ENCODE results near the gene SAMD4A.

SAMD4A gene

GRCh38 chr14:54570631-54571415 lies 3.9 kb downstream of the SAMD4A start:
- no peaks in the 10 kb centered on the region for H3K36me3 ChIP-seq (ENCODE audit: insufficient read depth, low read length)
- H3K4me1 ChIP-seq (ENCODE audit: insufficient read depth, low read length) = peaks cover 17% of the 10 kb centered on the region
- no peaks in the 10 kb centered on the region for H3K9me3 ChIP-seq (ENCODE audit: control insufficient read depth, insufficient read depth, low read length)
- H3K9ac ChIP-seq (ENCODE audit: low read depth, low read length) = no peak overlapping the region

DNA sequence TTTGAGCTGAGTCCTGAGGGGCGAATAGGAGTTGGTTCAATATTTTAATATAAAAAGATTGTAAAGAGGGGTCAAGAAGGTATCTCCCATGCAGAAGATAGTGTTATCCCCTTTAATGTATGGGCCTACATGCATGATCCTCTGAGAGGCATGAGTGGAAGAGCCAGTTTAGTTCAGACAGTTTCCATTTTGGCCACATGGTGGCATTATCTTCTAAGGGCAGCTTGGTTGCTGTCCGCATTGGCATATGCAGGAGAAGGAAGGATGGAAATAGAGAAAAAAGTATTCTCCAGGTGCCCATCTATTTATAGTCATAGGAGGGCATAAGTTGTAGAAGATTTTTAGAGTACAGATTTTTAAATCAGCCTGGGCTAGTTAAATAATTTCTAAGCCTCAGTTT lies 5.4 kb downstream of the SAMD4A start:
- Histone ChIP-seq H3K9me3 (ENCODE audit: control insufficient read depth, insufficient read depth, low read length) (no peaks in the 10 kb centered on the region), H3K4me1 (ENCODE audit: insufficient read depth, low read length) (peaks cover 17% of the 10 kb centered on the region), H3K9ac (ENCODE audit: low read depth, low read length) (no peak overlapping the region), H3K36me3 (ENCODE audit: insufficient read depth, low read length) (no peaks in the 10 kb centered on the region)

DNA sequence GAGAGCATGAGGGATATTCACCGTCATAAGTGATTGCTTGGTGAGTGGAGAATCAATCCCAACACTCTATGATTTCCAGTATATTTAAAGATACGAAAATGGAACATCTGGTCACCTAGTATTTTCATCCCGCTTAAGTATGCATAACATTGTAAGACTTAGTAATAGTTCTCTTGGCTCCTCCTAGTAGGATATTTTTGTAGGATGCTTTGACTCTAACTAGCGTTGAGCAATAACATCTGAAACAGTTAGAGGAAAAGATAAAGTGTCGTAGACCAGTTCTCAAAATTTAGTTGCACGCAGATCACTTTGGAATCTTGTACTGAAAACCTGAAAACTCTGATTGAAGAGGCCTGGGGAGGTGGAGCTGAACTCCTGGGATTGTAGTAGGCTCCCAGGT lies 7.6 kb downstream of the SAMD4A start:
- Histone ChIP-seq H3K36me3 (ENCODE audit: insufficient read depth, low read length) (no peaks in the 10 kb centered on the region), H3K4me1 (ENCODE audit: insufficient read depth, low read length) (peaks cover 11% of the 10 kb centered on the region), H3K9ac (ENCODE audit: low read depth, low read length) (no peak overlapping the region), H3K9me3 (ENCODE audit: control insufficient read depth, insufficient read depth, low read length) (no peaks in the 10 kb centered on the region)

- H3K4me1 ChIP-seq (ENCODE audit: insufficient read depth, low read length) = 0 out of 2 replicates have a peak, but pooled peaks cover 5% of the 10 kb centered on the region
- no peak overlapping the region for H3K9ac ChIP-seq (ENCODE audit: low read depth, low read length)
- H3K36me3 ChIP-seq (ENCODE audit: insufficient read depth, low read length) = no peaks in the 10 kb centered on the region
- no peaks in the 10 kb centered on the region for H3K9me3 ChIP-seq (ENCODE audit: control insufficient read depth, insufficient read depth, low read length)
Observed at GRCh38 chr14:54577494-54577893, 10.6 kb downstream of the SAMD4A start.

DNA sequence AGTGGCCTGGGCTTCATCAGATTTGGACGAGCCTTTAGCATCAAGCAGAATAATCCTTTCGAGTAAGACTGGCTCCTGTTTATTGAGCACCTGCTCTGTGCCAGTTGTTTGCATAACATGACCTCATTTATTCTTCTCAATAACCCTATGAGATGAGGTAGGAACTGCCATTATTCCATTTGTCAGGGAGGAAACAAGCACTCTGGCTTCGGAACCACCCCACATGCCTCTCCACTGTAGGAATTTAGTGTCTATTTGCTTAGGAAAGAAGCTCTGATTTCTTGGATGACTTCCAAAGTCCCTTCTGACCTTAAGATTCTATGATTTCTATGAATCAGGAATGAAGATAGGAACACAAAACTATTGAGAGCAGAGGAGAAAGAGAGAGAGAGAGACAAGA lies 11.0 kb downstream of the SAMD4A start:
- Histone ChIP-seq H3K4me1 (ENCODE audit: insufficient read depth, low read length) (0 out of 2 replicates have a peak, but pooled peaks cover 5% of the 10 kb centered on the region), H3K9ac (ENCODE audit: low read depth, low read length) (no peak overlapping the region), H3K36me3 (ENCODE audit: insufficient read depth, low read length) (no peaks in the 10 kb centered on the region), H3K9me3 (ENCODE audit: control insufficient read depth, insufficient read depth, low read length) (no peaks in the 10 kb centered on the region)

GRCh38 chr14:54579621-54580020 lies 12.7 kb downstream of the SAMD4A start:
- Histone ChIP-seq H3K9ac (ENCODE audit: low read depth, low read length) (no peak overlapping the region), H3K4me1 (ENCODE audit: insufficient read depth, low read length) (no peaks in the 10 kb centered on the region), H3K9me3 (ENCODE audit: control insufficient read depth, insufficient read depth, low read length) (no peaks in the 10 kb centered on the region), H3K36me3 (ENCODE audit: insufficient read depth, low read length) (no peaks in the 10 kb centered on the region)

- no peaks in the 10 kb centered on the region for H3K36me3 ChIP-seq (ENCODE audit: insufficient read depth, low read length)
- no peak overlapping the region for H3K9ac ChIP-seq (ENCODE audit: low read depth, low read length)
- no peaks in the 10 kb centered on the region for H3K9me3 ChIP-seq (ENCODE audit: control insufficient read depth, insufficient read depth, low read length)
- no peaks in the 10 kb centered on the region for H3K4me1 ChIP-seq (ENCODE audit: insufficient read depth, low read length)
Observed at GRCh38 chr14:54580933-54581332, 14.0 kb downstream of the SAMD4A start.

- no peaks in the 10 kb centered on the region for H3K36me3 ChIP-seq (ENCODE audit: insufficient read depth, low read length)
Observed at GRCh38 chr14:54582334-54582733, 15.4 kb downstream of the SAMD4A start.

GRCh38 chr14:54584097-54584496 lies 17.2 kb downstream of the SAMD4A start:
- no peaks in the 10 kb centered on the region for H3K9me3 ChIP-seq (ENCODE audit: control insufficient read depth, insufficient read depth, low read length)
- no peaks in the 10 kb centered on the region for H3K36me3 ChIP-seq (ENCODE audit: insufficient read depth, low read length)
- no peaks in the 10 kb centered on the region for H3K4me1 ChIP-seq (ENCODE audit: insufficient read depth, low read length)
- no peak overlapping the region for H3K9ac ChIP-seq (ENCODE audit: low read depth, low read length)

More at GRCh38 chr14:54582334-54582733, 15.4 kb downstream of the SAMD4A start:
- no peaks in the 10 kb centered on the region for H3K9me3 ChIP-seq (ENCODE audit: control insufficient read depth, insufficient read depth, low read length)
- no peaks in the 10 kb centered on the region for H3K4me1 ChIP-seq (ENCODE audit: insufficient read depth, low read length)
- no peak overlapping the region for H3K9ac ChIP-seq (ENCODE audit: low read depth, low read length)

DNA sequence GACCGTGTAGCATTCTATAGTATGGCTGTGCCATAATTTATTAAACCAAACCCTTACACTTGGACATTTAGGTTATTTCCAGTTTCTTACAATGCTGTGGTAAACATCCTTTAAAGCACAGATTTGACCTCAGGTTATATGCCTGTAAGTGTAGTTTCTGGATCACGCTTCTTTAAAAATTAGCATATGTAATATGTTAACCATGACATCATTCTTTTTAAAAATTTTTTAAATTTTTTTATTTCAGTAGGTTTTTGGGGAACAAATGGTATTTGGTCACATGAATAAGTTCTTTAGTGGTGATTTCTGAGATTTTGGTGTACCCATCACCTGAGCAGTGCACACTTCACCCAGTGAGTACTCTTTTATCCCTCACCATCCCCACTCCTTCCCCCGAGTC lies 18.3 kb downstream of the SAMD4A start:
- H3K9ac ChIP-seq (ENCODE audit: low read depth, low read length) = no peak overlapping the region
- H3K4me1 ChIP-seq (ENCODE audit: insufficient read depth, low read length) = no peaks in the 10 kb centered on the region
- H3K9me3 ChIP-seq (ENCODE audit: control insufficient read depth, insufficient read depth, low read length) = no peaks in the 10 kb centered on the region
- no peaks in the 10 kb centered on the region for H3K36me3 ChIP-seq (ENCODE audit: insufficient read depth, low read length)

DNA sequence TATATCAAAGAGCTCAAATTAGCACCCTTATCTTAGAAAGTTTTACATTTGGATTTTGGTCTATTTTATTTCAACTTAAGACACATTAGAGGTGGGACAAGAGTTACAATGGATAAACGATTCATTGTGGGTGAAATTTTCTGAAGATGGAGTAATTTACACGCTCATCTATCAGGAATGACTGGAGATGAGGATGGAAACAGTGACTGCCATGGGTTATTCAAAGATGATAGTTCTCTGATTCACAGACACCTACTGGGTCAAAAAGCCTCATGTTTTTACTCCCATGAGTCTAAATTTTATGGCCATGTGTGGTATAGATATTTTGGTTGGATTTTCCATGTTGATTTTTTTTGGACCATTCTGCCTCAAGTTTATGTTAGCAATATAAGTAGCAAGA lies 22.1 kb downstream of the SAMD4A start:
- Histone ChIP-seq H3K36me3 (ENCODE audit: insufficient read depth, low read length) (no peaks in the 10 kb centered on the region), H3K4me1 (ENCODE audit: insufficient read depth, low read length) (peaks cover 8% of the 10 kb centered on the region), H3K9ac (ENCODE audit: low read depth, low read length) (no peak overlapping the region), H3K9me3 (ENCODE audit: control insufficient read depth, insufficient read depth, low read length) (no peaks in the 10 kb centered on the region)

GRCh38 chr14:54589843-54590242 lies 22.9 kb downstream of the SAMD4A start:
- Histone ChIP-seq H3K9me3 (ENCODE audit: control insufficient read depth, insufficient read depth, low read length) (no peaks in the 10 kb centered on the region), H3K4me1 (ENCODE audit: insufficient read depth, low read length) (peaks cover 8% of the 10 kb centered on the region), H3K9ac (ENCODE audit: low read depth, low read length) (no peak overlapping the region), H3K36me3 (ENCODE audit: insufficient read depth, low read length) (no peaks in the 10 kb centered on the region)

DNA sequence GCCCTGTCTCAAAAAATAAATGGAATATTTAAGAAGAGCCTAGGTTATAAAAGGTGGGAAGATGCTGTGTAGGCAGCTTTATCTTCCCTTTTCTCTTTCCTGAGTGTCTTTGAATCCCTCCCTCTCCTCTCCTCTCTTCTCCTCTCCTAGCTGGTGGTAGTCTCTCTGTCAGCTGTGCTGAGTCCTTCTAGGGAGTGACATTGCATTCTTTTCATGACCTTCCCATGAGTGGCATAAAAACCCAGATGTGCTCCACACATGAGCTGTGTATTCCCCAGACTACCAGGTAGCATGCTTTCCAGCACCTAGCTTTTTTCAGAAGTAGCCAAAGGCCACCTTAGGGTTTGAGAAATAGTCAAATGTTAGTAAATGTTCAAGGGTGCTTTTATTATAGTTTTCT lies 23.6 kb downstream of the SAMD4A start:
- H3K9ac ChIP-seq (ENCODE audit: low read depth, low read length) = no peak overlapping the region
- H3K9me3 ChIP-seq (ENCODE audit: control insufficient read depth, insufficient read depth, low read length) = no peaks in the 10 kb centered on the region
- H3K4me1 ChIP-seq (ENCODE audit: insufficient read depth, low read length) = peaks cover 8% of the 10 kb centered on the region
- no peaks in the 10 kb centered on the region for H3K36me3 ChIP-seq (ENCODE audit: insufficient read depth, low read length)

DNA sequence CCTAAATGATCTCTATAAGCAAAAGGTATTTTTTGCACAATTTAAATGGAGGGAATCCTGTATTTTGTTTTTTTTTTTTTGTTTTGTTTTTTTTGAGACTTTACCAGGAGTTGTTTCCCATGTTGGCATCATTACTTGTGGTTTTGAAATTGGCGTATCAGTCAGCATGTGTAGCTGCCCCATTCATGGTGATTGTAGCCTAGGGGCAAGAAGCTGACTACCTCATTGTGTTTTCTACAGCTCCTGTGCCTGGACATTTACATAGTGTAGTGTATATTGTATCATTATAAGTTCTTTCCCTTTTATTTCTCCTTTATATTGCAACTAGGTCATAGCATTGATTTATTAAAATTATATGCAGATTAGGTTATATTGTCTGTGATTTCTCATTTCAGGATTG lies 24.5 kb downstream of the SAMD4A start:
- Histone ChIP-seq H3K36me3 (ENCODE audit: insufficient read depth, low read length) (no peaks in the 10 kb centered on the region), H3K4me1 (ENCODE audit: insufficient read depth, low read length) (peaks cover 8% of the 10 kb centered on the region), H3K9me3 (ENCODE audit: control insufficient read depth, insufficient read depth, low read length) (no peaks in the 10 kb centered on the region), H3K9ac (ENCODE audit: low read depth, low read length) (no peak overlapping the region)

DNA sequence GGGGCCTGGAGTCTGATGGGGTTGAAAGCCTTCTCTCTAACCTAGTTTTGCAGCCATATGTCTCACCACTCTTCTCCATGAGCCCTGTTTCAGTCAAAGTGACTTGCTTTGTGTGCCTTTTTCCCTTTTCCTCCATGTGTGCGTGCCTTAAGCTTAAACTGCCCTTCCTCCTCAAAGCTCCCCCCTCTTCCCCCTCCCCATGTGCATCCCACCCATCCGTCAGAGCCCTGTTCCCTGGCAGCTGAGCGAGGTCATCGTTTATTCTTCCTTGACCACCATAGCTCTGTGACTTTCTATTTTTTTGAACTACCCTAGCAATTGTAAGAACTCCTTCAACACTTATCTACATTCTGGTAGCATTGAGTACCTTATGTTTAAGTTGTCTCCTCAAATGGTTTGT lies 24.9 kb downstream of the SAMD4A start:
- Histone ChIP-seq H3K36me3 (ENCODE audit: insufficient read depth, low read length) (no peaks in the 10 kb centered on the region), H3K4me1 (ENCODE audit: insufficient read depth, low read length) (peaks cover 8% of the 10 kb centered on the region), H3K9ac (ENCODE audit: low read depth, low read length) (no peak overlapping the region), H3K9me3 (ENCODE audit: control insufficient read depth, insufficient read depth, low read length) (no peaks in the 10 kb centered on the region)
